Measurements from ENCODE around the gene EOMES.

The EOMES gene

DNA sequence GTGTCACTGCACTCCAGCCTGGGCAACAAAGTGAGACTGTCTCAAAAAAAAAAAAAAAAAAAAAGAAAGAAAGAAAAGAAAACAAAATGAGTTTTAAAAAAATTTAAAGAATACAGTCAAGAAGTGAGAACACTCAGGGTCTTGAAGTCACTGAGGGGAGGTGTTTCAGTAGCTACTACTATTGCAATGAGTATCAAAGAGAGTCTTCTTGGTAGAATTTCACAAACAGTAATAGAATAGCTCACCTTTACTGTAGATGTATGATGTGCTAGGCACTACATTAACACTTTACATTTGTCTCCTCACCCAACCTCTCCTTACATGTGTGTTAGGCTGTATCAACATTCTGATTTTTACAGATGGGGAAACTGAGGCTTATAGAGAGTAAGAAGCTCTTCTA, 43.9 kb downstream of the EOMES start:
- no peak for DNase-seq

DNA sequence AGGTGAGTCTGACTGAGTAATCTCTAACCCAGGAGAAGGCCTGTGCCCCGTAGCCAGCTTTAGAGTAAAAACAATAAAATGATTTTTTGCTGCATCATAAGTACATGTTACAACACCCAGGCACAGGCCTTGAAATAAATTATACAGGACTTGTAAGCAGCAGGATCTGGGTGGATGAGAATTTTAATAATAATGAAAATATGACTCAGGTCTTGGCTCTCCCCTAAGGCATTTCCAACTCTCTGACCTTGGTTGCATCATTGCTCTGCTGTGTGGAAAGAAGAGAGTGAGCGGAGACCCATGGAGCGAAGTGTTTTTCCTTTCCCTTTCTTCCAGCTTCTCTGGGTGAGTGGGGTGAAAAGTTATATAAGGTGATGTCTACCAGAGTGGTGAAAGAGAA, 44.6 kb downstream of the EOMES start:
- DNase-seq, result no peak

DNA sequence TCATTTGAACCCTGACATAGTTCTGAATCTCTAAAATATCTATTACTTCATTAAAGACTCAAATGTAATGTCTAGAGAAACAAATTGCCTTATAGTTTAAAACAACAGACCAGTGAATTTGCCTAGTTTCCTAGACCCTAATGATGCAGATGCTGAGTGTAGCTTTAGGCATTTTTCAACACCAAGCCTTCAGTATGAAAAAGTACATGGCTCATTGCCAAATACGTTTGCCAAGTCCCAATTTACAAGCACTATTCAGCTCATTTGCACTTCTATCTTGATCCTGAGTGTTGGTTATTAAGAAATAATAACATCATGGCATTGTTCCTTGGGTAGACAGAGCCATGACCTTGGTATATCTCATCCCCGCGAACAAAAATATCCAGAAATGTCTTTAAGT, 46.8 kb downstream of the EOMES start:
- DNase-seq, result no peak

DNA sequence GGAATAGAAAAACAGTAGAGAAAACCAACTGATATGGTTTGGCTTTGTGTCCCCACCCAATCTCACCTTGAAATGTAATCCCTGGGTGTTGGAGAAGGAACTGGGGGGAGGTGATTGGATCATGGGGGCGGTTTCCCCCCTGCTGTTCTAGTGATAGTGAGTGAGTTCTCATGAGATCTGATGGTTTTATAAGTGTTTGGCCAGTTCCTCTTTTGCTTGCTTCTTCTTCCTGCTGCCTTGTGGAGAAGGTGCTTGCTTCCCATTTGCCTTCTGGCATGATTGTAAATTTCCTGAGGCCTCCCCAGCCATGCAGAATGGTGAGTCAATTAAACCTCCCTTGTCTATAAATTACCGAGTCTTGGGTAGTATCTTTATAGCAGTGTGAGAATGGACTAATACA, 48.4 kb downstream of the EOMES start:
- no peak for DNase-seq

DNA sequence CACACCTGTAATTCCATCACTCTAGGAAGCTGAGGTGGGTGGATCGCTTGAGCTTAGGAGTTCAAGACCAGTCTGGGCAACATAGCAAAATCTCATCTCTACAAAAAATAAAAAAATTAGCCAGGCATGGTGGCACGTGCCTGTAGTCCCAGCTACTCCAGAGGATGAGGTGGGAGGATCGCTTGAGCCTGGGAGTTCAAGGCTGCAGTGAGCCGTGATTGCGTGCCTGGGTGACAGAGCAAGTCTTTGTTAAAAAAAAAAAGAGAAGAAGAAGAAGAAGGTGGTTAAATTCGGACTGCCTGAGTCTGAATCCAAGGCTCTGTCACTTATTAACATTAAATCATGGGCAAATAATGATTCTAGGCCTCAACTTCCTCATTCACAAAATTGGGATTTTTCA, 51.0 kb downstream of the EOMES start:
- no peak for DNase-seq

DNA sequence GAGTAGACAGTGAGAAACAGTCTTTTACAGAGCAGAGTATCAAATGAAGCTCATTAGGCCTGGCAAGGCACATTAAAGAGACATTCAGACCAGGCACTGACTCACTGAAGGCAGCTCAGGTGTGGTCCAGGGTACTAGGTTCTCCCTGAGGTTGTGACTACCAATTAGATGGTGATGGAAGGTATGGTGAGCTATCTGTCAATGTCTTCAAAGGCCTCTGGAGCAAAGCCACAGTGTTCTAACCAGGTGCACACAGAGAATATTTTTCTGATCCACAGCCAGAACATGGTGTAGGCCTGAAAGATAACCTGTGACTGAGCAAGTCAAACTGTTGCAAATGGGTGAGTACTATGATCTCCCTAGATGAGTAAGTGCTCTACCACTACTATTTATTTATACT, 51.5 kb downstream of the EOMES start:
- DNase-seq, result no peak

DNA sequence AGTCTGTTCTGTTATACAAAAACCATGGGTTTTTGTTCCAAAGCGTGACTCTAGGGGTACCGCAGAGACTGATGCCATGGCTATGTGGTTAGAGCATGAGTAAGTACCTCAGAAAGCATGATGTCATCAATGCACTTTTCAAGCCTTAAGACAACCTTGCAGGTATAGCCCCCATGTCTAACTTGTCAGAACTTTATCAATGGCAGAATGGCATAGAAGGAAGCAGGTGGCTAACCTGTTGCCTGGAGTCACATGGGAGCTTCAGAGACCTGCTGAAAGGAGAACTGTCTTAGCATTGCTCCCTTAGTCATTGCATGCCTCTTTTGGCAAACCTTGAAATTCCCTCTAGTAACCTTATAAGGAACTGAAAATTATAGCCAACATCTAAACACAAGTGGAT, 52.5 kb downstream of the EOMES start:
- no peak for DNase-seq

DNA sequence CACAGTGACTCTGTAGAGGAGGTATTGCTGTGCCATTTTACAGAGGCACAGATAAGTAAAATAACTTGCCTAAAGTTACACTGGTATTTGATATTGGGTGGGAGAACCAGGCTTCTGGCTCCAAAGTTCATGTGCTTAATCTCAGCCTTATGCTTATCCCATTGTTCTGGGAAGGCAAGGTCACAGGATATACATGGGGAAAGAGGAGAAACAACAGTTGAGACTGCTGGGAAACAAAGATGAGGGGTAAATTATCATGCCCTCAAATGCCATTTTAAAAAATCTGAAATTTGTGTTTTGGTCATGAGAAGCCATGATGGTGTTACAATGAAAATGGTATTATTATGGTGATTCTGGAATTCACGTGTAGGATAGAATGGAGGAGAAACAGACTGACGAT, 54.4 kb downstream of the EOMES start:
- no peak for DNase-seq

DNA sequence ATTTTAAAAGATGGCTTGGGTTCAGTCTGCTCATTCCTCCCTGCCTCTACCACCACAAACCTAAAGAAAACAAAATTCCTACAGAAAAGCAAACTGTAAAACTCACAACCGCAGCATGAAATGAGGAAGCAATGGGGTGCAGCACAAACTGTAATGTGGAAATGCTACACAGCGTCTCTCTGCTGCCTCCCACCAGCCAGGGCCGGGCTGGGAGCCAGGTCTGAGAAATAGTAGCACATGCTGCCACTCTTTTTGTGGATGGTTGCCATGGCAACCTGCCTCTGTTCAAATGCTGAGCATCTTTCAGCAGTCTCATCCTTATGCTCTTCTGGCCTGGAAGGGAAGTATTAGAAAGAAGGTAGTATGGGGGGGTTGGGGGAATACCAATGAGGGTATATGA, 55.4 kb downstream of the EOMES start:
- no peak for DNase-seq

DNA sequence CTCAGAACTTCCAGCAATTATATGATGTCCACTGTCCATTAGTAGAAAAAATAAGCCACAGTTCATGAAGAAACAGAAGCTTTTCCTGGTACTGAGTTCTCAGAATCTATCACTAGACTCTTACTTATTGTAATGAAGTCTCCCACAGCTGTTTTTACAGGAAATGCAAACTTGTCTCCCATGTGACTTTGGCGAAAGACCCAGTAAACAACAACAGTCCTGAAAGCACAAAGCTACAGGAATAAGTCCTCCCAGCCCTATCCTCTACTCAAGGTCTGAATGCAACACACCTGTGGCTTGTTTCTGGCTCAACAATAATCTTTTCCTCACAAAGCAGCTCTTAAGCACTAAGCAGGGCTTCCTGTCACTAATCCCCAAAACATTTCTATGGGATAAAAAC, 55.9 kb downstream of the EOMES start:
- DNase-seq, result no peak

Measured in DMS153 (cell line).